AG09309 (cell line): ENCODE data around the gene ZNF76.
"Not testable (repeated sequence)": the region's sequence is repeated elsewhere in the genome, so short reads cannot be mapped to it uniquely, and the experiment has no call there.

Experiments
- DNase-seq: peaks from one replicate; pipeline ENCODE4 v3.0.0-alpha.2; 2010; ENCODE audit warnings: low read depth
- H3K4me3 ChIP-seq: 2 replicates; pipeline ENCODE4 v1.5.1; 2011; ENCODE audit warnings: mild to moderate bottlenecking, low read depth, low read length, moderate library complexity; ENCODE audit not compliant: control insufficient read depth
- TF ChIP-seq, protein P1 (sequence below): IDR thresholded peaks from 2 replicates; pipeline ENCODE4 v1.5.1; 2011; ENCODE audit warnings: mild to moderate bottlenecking, low read depth, low read length, inconsistent platforms; ENCODE audit not compliant: insufficient read depth, control insufficient read depth; ENCODE audit errors: missing control alignments

ZNF76 gene

DNA sequence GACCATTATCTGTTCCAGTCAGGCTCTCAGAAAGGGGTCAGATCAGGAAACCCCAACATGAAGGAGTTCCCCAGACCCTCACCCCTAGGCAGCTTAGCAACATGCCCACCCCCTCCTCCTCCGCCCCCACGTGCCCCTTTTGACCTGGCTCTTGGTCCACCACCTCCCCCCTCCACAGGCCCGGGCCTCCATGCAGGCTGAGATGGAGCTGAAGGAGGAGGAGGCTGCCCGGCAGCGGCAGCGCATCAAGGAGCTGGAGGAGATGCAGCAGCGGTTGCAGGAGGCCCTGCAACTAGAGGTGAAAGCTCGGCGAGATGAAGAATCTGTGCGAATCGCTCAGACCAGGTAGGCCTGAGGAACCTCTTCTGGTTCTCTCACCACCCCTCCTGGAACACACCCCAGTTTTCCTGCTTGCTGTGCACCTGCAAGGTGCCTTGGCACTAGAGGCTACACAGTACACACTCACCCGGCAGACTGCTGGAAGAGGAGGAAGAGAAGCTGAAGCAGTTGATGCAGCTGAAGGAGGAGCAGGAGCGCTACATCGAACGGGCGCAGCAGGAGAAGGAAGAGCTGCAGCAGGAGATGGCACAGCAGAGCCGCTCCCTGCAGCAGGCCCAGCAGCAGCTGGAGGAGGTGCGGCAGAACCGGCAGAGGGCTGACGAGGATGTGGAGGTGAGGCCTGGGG is 60.0 kb downstream of the ZNF76 start:
- no peak overlapping the region for H3K4me3 ChIP-seq
- TF ChIP-seq, protein P1, sequence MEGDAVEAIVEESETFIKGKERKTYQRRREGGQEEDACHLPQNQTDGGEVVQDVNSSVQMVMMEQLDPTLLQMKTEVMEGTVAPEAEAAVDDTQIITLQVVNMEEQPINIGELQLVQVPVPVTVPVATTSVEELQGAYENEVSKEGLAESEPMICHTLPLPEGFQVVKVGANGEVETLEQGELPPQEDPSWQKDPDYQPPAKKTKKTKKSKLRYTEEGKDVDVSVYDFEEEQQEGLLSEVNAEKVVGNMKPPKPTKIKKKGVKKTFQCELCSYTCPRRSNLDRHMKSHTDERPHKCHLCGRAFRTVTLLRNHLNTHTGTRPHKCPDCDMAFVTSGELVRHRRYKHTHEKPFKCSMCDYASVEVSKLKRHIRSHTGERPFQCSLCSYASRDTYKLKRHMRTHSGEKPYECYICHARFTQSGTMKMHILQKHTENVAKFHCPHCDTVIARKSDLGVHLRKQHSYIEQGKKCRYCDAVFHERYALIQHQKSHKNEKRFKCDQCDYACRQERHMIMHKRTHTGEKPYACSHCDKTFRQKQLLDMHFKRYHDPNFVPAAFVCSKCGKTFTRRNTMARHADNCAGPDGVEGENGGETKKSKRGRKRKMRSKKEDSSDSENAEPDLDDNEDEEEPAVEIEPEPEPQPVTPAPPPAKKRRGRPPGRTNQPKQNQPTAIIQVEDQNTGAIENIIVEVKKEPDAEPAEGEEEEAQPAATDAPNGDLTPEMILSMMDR = no peak
- DNase-seq = no peak

DNA sequence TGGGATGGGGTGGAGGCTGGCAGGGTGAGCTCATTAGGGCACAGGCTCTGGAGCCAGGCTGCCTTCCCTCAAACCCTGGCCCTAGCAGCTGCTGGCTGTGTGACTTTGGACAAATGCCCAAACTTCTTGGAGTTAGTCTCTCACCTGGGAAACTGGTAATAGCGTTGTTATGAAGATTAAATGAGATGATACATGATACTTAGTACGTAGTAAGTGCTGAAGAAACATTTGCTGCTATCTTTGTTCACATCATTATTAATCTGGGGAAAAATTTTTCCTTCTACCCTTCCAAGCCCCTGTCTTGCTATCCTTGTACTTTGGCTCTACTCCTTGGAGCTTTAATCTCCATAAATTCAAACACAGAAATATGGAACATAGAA is 60.5 kb downstream of the ZNF76 start:
- no peak for DNase-seq
- no peak overlapping the region for H3K4me3 ChIP-seq
- TF ChIP-seq, protein P1 = no peak

DNA sequence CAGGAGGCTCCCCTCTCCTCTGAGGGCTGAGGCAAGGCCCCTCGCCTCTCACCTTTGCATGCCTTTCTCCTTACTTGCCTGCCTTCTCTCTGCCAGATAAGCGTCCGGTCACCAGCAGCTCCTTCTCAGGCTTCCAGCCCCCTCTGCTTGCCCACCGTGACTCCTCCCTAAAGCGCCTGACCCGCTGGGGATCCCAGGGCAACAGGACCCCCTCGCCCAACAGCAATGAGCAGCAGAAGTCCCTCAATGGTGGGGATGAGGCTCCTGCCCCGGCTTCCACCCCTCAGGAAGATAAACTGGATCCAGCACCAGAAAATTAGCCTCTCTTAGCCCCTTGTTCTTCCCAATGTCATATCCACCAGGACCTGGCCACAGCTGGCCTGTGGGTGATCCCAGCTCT is 61.6 kb downstream of the ZNF76 start:
- TF ChIP-seq, protein P1 = no peak
- no peak for DNase-seq
- no peak overlapping the region for H3K4me3 ChIP-seq

DNA sequence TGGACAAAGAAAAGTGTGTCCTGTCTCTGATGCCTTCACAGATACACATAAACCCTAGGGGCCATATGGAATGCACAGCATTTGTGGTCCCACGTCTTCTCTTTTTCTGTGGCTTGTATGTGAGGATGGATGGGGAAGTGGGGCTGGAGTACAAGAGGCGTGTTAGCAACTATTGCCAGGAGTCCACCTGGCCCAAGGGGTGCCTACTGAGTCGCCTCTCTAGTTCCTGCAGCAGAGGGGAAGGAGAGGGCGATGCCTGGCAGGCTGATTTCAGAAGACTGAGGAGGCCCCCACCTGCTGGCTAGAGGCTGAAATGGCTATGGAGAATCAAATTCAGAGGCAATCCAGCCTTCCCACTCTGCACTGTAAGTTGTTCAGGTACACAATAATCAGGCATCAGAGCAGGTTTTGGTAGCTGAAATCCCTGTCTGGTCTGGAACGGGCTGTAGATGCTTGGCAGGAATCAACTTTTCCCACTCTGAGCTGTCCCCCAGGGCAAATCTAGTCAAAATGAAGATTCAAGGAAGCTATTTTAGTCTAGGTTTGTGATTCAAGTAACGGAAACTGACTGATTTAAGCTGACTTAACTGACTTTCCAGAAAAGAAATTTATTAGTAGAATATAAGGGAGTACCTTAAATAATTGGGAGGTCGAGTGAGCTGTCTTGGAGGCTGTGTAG is 68.0 kb downstream of the ZNF76 start:
- H3K4me3 ChIP-seq = no peak overlapping the region
- no peak for DNase-seq
- TF ChIP-seq, protein P1 = peak; percentile 80

DNA sequence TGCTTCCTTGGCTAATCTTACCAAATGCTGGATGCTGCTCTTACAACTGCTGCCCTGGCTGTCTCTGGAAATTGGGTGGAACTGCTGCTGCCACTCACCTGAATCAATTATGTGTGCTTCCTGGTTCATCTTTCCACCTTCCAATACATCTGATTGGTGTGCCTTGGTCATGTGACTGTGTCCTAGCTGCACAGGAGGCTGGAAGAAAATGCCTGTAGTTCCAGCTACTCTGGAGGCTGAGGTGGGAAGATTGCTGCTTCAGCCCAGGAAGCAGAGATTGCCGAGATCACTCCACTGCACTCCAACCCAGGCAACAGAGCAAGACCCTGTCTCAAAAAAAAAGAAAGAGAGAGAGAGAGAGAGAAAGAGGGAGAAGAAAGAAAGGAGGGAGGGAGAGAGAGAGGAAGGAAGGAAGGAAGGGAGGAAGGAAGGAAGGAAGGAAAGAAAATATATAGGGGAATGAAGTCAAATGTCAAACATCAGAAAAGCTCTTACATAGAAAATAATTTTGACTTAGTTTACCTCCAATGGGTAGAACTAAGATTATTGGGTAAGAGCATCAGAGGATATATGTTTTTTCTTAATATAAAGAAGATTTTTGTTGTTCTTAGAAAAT is 68.7 kb downstream of the ZNF76 start:
- no peak for DNase-seq
- TF ChIP-seq, protein P1 = no peak
- H3K4me3 ChIP-seq = no peak overlapping the region

DNA sequence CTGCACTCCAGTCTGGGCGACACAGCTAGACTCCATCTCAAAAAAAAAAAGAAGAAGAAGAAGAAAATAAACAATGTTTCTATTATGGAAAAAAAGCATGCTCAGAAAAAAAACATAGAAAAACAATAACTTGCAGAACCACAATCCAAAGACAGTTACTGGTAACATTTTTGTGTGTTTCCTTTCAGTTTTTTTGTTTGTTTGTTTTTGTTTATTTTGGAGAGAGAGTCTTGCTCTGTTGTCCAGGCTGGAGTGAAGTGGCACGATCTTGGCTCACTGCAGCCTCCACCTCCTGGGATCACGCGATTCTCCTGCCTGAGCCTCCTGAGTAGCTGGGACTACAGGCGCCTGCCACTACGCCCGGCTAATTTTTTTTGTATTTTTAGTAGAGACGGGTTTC is 69.4 kb downstream of the ZNF76 start:
- DNase-seq, H3K4me3 ChIP-seq: not testable (repeated sequence)

DNA sequence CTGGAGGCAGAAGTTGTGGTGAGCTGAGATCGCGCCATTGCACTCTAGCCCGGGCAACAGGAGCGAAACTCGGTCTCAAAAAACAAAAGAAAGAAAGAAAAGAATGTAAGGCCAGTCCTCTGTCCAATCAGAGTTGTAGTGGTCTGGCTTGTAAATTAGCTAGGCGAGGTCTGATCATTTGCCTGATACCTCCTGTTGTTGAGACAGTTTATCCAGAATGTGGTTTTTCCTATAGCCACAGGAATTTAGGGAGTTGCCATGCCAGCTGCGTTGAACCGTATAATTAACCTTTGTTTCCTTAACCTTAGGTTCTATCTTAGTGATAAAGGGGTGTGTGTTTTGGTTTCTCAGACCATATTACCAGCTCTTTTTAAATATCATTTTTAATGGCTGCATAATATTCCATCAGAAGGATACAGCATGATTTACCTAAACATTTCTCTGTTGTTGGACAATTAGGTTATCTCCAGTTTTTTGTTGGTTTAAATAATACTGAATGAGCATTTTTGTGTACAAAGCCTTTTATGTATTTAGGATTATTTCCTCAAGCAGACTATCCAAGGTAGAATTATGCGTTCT is 71.1 kb downstream of the ZNF76 start:
- TF ChIP-seq, protein P1 = no peak
- DNase-seq = no peak
- H3K4me3 ChIP-seq = no peak overlapping the region

DNA sequence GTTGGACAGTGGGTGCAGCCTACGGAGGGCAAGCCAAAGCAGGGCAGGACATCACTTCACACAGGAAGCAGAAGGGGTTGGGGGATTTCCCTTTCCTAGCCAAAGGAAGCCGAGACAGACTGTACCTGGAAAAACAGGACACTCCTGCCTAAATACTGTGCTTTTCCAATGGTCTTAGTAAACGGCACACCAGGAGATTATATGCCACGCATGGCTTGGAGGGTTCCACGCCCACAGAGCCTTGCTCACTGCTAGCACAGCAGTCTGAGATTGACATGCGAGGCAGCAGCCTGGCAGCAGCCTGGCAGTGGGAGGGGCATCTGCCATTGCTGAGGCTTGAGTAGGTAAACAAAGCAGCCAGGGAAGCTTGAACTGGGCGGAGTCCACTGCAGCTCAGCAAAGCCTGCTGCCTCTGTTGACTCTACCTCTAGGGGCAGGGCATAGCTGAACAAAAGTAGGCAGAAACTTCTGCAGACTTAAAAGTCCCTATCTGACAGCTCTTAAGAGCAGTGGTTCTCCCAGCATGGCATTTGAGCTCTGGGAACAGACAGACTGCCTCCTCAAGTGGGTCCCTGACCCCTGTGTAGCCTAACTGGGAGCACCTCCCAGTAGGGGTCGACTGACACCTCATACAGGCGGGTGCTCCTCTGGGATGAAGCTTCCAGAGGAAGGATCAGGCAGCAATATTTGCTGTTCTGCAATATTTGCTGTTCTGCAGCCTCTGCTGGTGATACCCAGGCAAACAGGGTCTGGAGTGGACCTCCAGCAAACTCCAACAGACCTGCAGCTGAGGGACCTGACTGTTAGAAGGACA is 72.7 kb downstream of the ZNF76 start:
- DNase-seq, H3K4me3 ChIP-seq: not testable (repeated sequence)
